K562 (cell line): Measurements from ENCODE around the gene SPTBN5. TPM values are rescaled to one million over a fixed set of nuclear protein-coding genes. Genes with fewer than 3 reads are reported as not detected.

Experiments
- FUS ChIP-seq: fragments of 200-400 bp; formaldehyde crosslinking; optimal IDR thresholded peaks from 2 replicates; pipeline ENCODE3; 2017; ENCODE audit warnings: low read depth, low read length
- GMEB1 ChIP-seq: fragments of 250-450 bp; sonication (Bioruptor Pico); IDR thresholded peaks from 2 replicates; pipeline ENCODE4 v1.4.0; 2020; ENCODE audit warnings: mild to moderate bottlenecking
- MLLT1 ChIP-seq, 2 experiments: fragments of 450-650 bp; IDR thresholded peaks; 2 replicates each; pipeline ENCODE4 v1.6.1; 2016
- MTA2 ChIP-seq: fragments of 450-650 bp; IDR thresholded peaks from 2 replicates; pipeline ENCODE4 v1.6.1; 2016; ENCODE audit warnings: low read depth
- NCOA2 ChIP-seq, 2 experiments: fragments of 450-650 bp; IDR thresholded peaks; 2 replicates each; pipeline ENCODE4 v1.6.1; 2018; ENCODE audit warnings: mild to moderate bottlenecking in 2 of 2, moderate library complexity in 1 of 2; ENCODE audit not compliant: partially characterized antibody in 2 of 2
- PHF8 ChIP-seq: fragments of 200-600 bp; sonication (generic); IDR thresholded peaks from 2 replicates; pipeline ENCODE4 v1.6.1; 2012; ENCODE audit warnings: mixed run types, mild to moderate bottlenecking, inconsistent platforms, low read length, moderate library complexity, borderline replicate concordance
- TEAD1 ChIP-seq, 2 experiments: fragments of 450-650 bp in 1 of 2; sonication (generic) in 1 of 2; formaldehyde crosslinking; IDR thresholded peaks; 2 replicates each; pipeline versions ENCODE4 v1.4.0 to v1.8.0; 2020 to 2022; ENCODE audit warnings: mild to moderate bottlenecking in 2 of 2, missing genetic modification reagents in 1 of 2
- ZNF239 ChIP-seq: fragments of 250-450 bp; sonication (Bioruptor Pico); IDR thresholded peaks from 2 replicates; pipeline ENCODE4 v1.4.0; 2020; ENCODE audit warnings: mild to moderate bottlenecking
- ZNF518B ChIP-seq: fragments of 250-450 bp; sonication (Bioruptor Pico); IDR thresholded peaks from 2 replicates; pipeline ENCODE4 v1.5.0; 2021; ENCODE audit warnings: mild to moderate bottlenecking, moderate library complexity
- ZNF668 ChIP-seq: fragments of 250-450 bp; sonication (Bioruptor Pico); IDR thresholded peaks from 2 replicates; pipeline ENCODE4 v1.8.0; 2022; ENCODE audit warnings: mild to moderate bottlenecking, inconsistent platforms
- polyA plus RNA-seq, 8 experiments: library from polyadenylated mRNA; depleted of rRNA in 4 of 8; stranded (reverse) in 5 of 8; unstranded in 3 of 8; fragments of >200 nt; fragmentation: Nextera tagmentation in 2 of 8; fragmentation: Illumina TruSeq in 1 of 8; extraction: Ambion mirVana in 2 of 8; extraction: Trizol in 1 of 8; gene quantifications; 2 replicates each; pipeline versions ENCODE4 v1.2.1 to v1.2.3, GENCODE V29; 2011 to 2014; ENCODE audit warnings: inconsistent platforms in 1 of 8, missing spikeins in 1 of 8
- total RNA-seq, 7 experiments: library from RNA; depleted of rRNA in 6 of 7; stranded (reverse); fragments of >200 nt in 6 of 7; fragmentation: Illumina TruSeq in 2 of 7; extraction: Trizol in 2 of 7; gene quantifications; 2 replicates each; pipeline versions ENCODE4 v1.2.1 to v1.2.3, GENCODE V29; 2011 to 2021; ENCODE audit warnings: low replicate concordance in 1 of 7

SPTBN5 gene
- total and polyA plus RNA-seq, 9 of the 15 experiments (the other 6 are each of a cell fraction or from before 2014, with no cell fraction given): 0.02 TPM; not detected in 8

GRCh38 chr15:41932101-41932500, 38.2 kb upstream of the SPTBN5 start (continued):
- TF ChIP-seq ZNF518B (CRISPR knock-in tag) (no peak), MTA2 (no peak), ZNF239 (CRISPR knock-in tag) (no peak), ZNF668 (CRISPR knock-in tag) (no peak), MLLT1 (IDR thresholded peaks at IDR 0.05) (no peak), PHF8 (no peak), GMEB1 (CRISPR knock-in tag) (no peak), FUS (no peak), TEAD1 (CRISPR knock-in tag; IDR thresholded peaks at IDR 0.05) (no peak), NCOA2 (IDR thresholded peaks at IDR 0.05; ENCODE audit: partially characterized antibody in 2 of 2) (no peak)
